Measurements from ENCODE around the gene KLHDC3. TPM values are rescaled to one million over a fixed set of nuclear protein-coding genes. Genes with fewer than 3 reads are reported as not detected.

Gene KLHDC3
- total and polyA plus RNA-seq, 9 of the 15 experiments (the other 6 are each of a cell fraction or from before 2014, with no cell fraction given): 4.5 to 171 (median 107) TPM

GRCh38 chr6:42966571-42966970 lies 47.5 kb upstream of the KLHDC3 start:
- no peak overlapping the region for H3K4me2 ChIP-seq (ENCODE audit: insufficient read depth, low read length)
- H3K9me1 ChIP-seq (ENCODE audit: control insufficient read depth, insufficient read depth, low read length): no peaks in the 10 kb centered on the region
- TF ChIP-seq FUS (optimal IDR thresholded peaks at IDR 0.05; ENCODE audit: low read depth, low read length) (no peak), NUFIP1 (IDR thresholded peaks at IDR 0.05; ENCODE audit: partially characterized antibody) (no peak), TBL1XR1 (IDR thresholded peaks at IDR 0.05; ENCODE audit: low read length in 2 of 2) (no peak), ZNF668 (CRISPR knock-in tag; IDR thresholded peaks at IDR 0.05) (no peak)
- H3K4me1 ChIP-seq (replicated peaks in 1 of 2; ENCODE audit: control insufficient read depth in 2 of 2, insufficient read depth in 2 of 2, low read length in 2 of 2): peaks cover 12 to 17% of the 10 kb centered on the region in 2 experiments
- 60% methylated on average over 5 of the region's 7 CpGs for WGBS (ENCODE audit: insufficient coverage, low coverage, missing lambda C conversion rate)
- no peaks in the 10 kb centered on the region for H4K20me1 ChIP-seq (replicated peaks; ENCODE audit: control insufficient read depth, insufficient read depth, low read length)
- no peak for ATAC-seq
- H3K79me2 ChIP-seq (ENCODE audit: control insufficient read depth, insufficient read depth, low read length): no peaks in the 10 kb centered on the region
- no peak for FAIRE-seq
- in situ Hi-C loops (cut with MboI): no loop called here
- ChIA-PET CTCF (ENCODE audit: low intra/inter-chr PET ratio) (no interaction called here), POLR2A (interaction anchor here (0.9 to 3.5 kb wide), 4 partner anchors 8 to 177 kb away, joined by 3 to 22 read pairs (median 6); no protein-coding TSS in a partner anchor)
- no peak overlapping the region for H3K27ac ChIP-seq (ENCODE audit: extremely low read depth, low read depth, low read length)
- H2AFZ ChIP-seq (ENCODE audit: low read depth, low read length): no peak overlapping the region
- H3K9ac ChIP-seq (ENCODE audit: insufficient read depth in 1 of 2, low read depth in 2 of 2, low read length in 2 of 2): peak overlapping the region in 1 of 2 experiments; percentile 3; a peak in 1 of 4 replicates
- H3K4me3 ChIP-seq: no peak overlapping the region
- H3K27me3 ChIP-seq (ENCODE audit: control insufficient read depth in 2 of 2, insufficient read depth in 2 of 2, low read length in 2 of 2): no peaks in the 10 kb centered on the region
- DNase-seq (ENCODE audit: extremely low read depth in 1 of 4, low spot score in 3 of 4): no peak
- peaks cover 55% of the 10 kb centered on the region; the same call in 2 of the 3 replicates for H3K36me3 ChIP-seq (ENCODE audit: control insufficient read depth, insufficient read depth, low read length)
- no TSS peak for BruUV-seq (replicated peaks)
- H3K9me3 ChIP-seq (replicated peaks; ENCODE audit: control insufficient read depth, insufficient read depth, low read depth, low read length): no peaks in the 10 kb centered on the region
- intact Hi-C loops (cut with micrococcal nuclease): no loop called here

- WGBS (ENCODE audit: insufficient coverage, low coverage, missing lambda C conversion rate): 85% methylated on average over 11 of the region's 11 CpGs
- ATAC-seq (no peak), DNase-seq (ENCODE audit: extremely low read depth in 1 of 4, low spot score in 3 of 4) (no peak), FAIRE-seq (no peak)
- Histone ChIP-seq H3K9ac (ENCODE audit: insufficient read depth in 1 of 2, low read depth in 2 of 2, low read length in 2 of 2) (peak overlapping the region in 1 of 2 experiments; percentile 17; a peak in 1 of 4 replicates), H3K4me2 (ENCODE audit: insufficient read depth, low read length) (no peak overlapping the region), H3K9me3 (replicated peaks; ENCODE audit: control insufficient read depth, insufficient read depth, low read depth, low read length) (no peaks in the 10 kb centered on the region), H4K20me1 (replicated peaks; ENCODE audit: control insufficient read depth, insufficient read depth, low read length) (no peaks in the 10 kb centered on the region), H3K27ac (ENCODE audit: extremely low read depth, low read depth, low read length) (no peak overlapping the region), H3K9me1 (ENCODE audit: control insufficient read depth, insufficient read depth, low read length) (no peaks in the 10 kb centered on the region), H2AFZ (ENCODE audit: low read depth, low read length) (no peak overlapping the region), H3K4me1 (replicated peaks in 1 of 2; ENCODE audit: control insufficient read depth in 2 of 2, insufficient read depth in 2 of 2, low read length in 2 of 2) (peaks cover 12 to 22% of the 10 kb centered on the region in 2 experiments), H3K27me3 (ENCODE audit: control insufficient read depth in 2 of 2, insufficient read depth in 2 of 2, low read length in 2 of 2) (no peaks in the 10 kb centered on the region), H3K36me3 (ENCODE audit: control insufficient read depth, insufficient read depth, low read length) (peaks cover 55% of the 10 kb centered on the region; the same call in 2 of the 3 replicates), H3K4me3 (no peak overlapping the region), H3K79me2 (ENCODE audit: control insufficient read depth, insufficient read depth, low read length) (no peaks in the 10 kb centered on the region)
- BruUV-seq (replicated peaks): no TSS peak
- TF ChIP-seq ADNP (tag; IDR thresholded peaks at IDR 0.05) (no peak), POLR2G (IDR thresholded peaks at IDR 0.05; ENCODE audit: low read depth, low read length) (0 out of 2 replicates have a peak, but pooled peaks have one; percentile 21)
- intact Hi-C loops (cut with micrococcal nuclease): no loop called here
- in situ Hi-C loops (cut with MboI): no loop called here
- CTCF ChIA-PET (ENCODE audit: low intra/inter-chr PET ratio): no interaction called here
- POLR2A ChIA-PET: interaction anchor here (0.6 kb wide), 1 partner anchor 9 kb away, joined by 3 read pairs; no protein-coding TSS in a partner anchor
Observed at GRCh38 chr6:42967228-42967627, 46.8 kb upstream of the KLHDC3 start.
